Transverse colon (tissue), 4 donors: ENCODE data around the gene INTS14. TPM values are rescaled to one million over a fixed set of nuclear protein-coding genes. Genes with fewer than 3 reads are reported as not detected.

Experiments
- DNase-seq: peaks from one replicate; pipeline ENCODE4 v3.0.0-alpha.2; 2019
- H3K27ac ChIP-seq, 4 donors: fragments of 200-600 bp; sonication (generic); 2 replicates each; pipeline ENCODE4 v1.5.1; 2016 to 2018; ENCODE audit warnings: inconsistent platforms in 4 of 4
- H3K27me3 ChIP-seq: fragments of 200-600 bp; sonication (generic); 2 replicates; pipeline ENCODE4 v1.5.1; 2017; ENCODE audit warnings: inconsistent platforms
- H3K36me3 ChIP-seq, 4 donors: fragments of 200-600 bp; sonication (generic); 2 replicates each; pipeline ENCODE4 v1.5.1; 2017 to 2019; ENCODE audit warnings: inconsistent platforms in 4 of 4
- H3K4me1 ChIP-seq, 4 donors: fragments of 200-600 bp; sonication (generic); 2 replicates each; pipeline ENCODE4 v1.5.1; 2017 to 2020; ENCODE audit warnings: inconsistent platforms in 4 of 4
- H3K4me3 ChIP-seq, 4 donors: fragments of 200-600 bp; sonication (generic); 1 replicate in 1 of 4; 2 replicates in 3 of 4; pipeline versions ENCODE4 v1.5.1 to v1.6.1; 2017 to 2019; ENCODE audit warnings: inconsistent platforms in 4 of 4
- H3K9me3 ChIP-seq, 2 donors: fragments of 200-600 bp; sonication (generic); 2 replicates each; pipeline ENCODE4 v1.5.1; 2017 to 2019; ENCODE audit warnings: inconsistent platforms in 2 of 2
- CTCF ChIP-seq, 5 experiments: fragments of 200-600 bp in 3 of 5; fragments of 450-650 bp in 2 of 5; sonication (generic) in 3 of 5; IDR thresholded peaks; 1 replicate in 2 of 5; 2 replicates in 3 of 5; pipeline ENCODE4 v1.5.1; 2016 to 2017; ENCODE audit warnings: antibody characterized with exemption in 5 of 5, inconsistent platforms in 3 of 5, mild to moderate bottlenecking in 2 of 5, moderate library complexity in 1 of 5
- EP300 ChIP-seq: sonication (generic); formaldehyde crosslinking; IDR thresholded peaks from one replicate; pipeline ENCODE4 v1.6.1; 2017; ENCODE audit warnings: antibody characterized with exemption, low read depth
- POLR2A ChIP-seq: fragments of 450-650 bp; IDR thresholded peaks from one replicate; pipeline ENCODE4 v1.6.1; 2016; ENCODE audit warnings: antibody characterized with exemption, mild to moderate bottlenecking, moderate library complexity
- POLR2AphosphoS5 ChIP-seq, 3 donors: sonication (generic); formaldehyde crosslinking; IDR thresholded peaks; one replicate each; pipeline ENCODE4 v1.6.1; 2016; ENCODE audit warnings: antibody characterized with exemption in 3 of 3
- WGBS, 2 donors: methylation state at CpG; one replicate each; pipeline ENCODE4 v1.1.5; 2018; ENCODE audit warnings: low coverage in 1 of 2; 5-methylcytosine and 5-hydroxymethylcytosine counted together
- in situ Hi-C, 4 donors: fragments of 200-750 bp; cut with MboI; loops; one replicate each; pipeline versions ENCODE4 v1.15.0 to v1.15.1; 2017; ENCODE audit warnings: low sequenced_read_pairs in 3 of 4, low pct_ligation_motif_present in 1 of 4, low pct_unique_long_range_greater_than_20kb in 1 of 4
- intact Hi-C: fragments of 100-400 bp; cut with DNase I; formaldehyde crosslinking; loops from one replicate; pipeline ENCODE4 v1.15.1; 2023; ENCODE audit warnings: low total_unique reads
- total RNA-seq, 4 donors: library from RNA; depleted of rRNA; stranded (reverse); fragments of >200 nt; gene quantifications; one replicate each; pipeline ENCODE4 v1.1.0, GENCODE V29; 2016

INTS14 gene
- 100 to 1,000 TPM in 1 of 4 donors, 10 to 100 TPM in 3; 12.3 to 272 (median 37.2) TPM for total RNA-seq

DNA sequence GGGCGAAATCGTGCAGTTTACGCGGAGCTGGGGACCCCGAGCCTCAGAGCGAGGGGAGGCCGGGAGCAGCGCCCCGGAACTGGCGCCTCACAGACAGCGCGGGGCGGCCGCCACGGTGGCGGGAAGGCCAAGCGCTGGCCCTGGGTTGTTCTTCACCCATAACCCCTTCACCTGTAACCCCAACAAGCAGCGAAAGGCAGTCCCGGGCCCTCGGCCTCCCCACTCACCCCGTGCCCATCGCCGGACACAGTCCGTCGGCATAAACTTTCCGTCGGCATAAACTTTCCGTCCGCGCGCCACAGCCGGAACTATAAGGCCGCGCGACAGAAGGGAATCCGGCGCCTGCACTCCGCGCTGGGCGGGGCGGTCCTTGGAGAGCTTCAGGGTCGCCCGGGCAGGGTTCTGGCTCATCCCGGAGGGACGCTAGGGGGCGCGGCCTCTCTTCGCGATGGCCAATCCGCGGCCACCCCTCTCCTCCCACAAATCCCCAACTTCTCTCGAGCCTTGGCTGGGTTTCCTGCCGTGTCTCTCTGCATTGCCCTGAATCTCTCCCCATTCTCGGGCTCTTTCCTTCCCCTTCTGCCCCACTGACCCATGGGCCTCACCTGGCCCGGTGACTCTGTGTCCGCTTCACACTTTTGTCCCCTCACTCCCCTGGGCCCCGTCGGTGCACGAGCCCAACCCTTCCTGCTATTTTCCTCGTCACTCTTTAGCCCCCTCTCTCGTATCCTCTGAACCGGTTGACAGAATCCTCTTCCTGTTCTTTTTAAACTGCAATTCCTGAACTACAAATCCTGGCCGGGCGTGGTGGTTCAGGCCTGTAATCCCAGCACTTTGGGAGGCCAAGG lies at the start of gene INTS14:
Gene INTS14 (minus strand): TSS at position 261 of the 848 bp plus-strand sequence. CDS start 3,751 bp downstream, outside the sequence.
- intact Hi-C loops, result no loop called here
- TF ChIP-seq CTCF (IDR thresholded peaks at IDR 0.05) (peak; percentile 44 to 74 (median 54)), POLR2AphosphoS5 (IDR thresholded peaks at IDR 0.05) (peak; percentile 73 to 87 (median 87)), POLR2A (peak; percentile 90), EP300 (no peak)
- in situ Hi-C loops, result no loop called here
- H3K27me3 ChIP-seq, result no peaks in the 10 kb centered on the region
- H3K4me3 ChIP-seq, result peak within 1 kb of the TSS; percentile 57 to 87 (median 81)
- WGBS, 2 donors, result 1% methylated on average over 13 to 55 of the region's 64 CpGs
- H3K36me3 ChIP-seq, result no peaks in the 10 kb centered on the region
- peaks cover 14 to 26% (median 19%) of the 10 kb centered on the region in 4 donors for H3K4me1 ChIP-seq
- H3K9me3 ChIP-seq, result no peaks in the 10 kb centered on the region
- H3K27ac ChIP-seq, result peak within 1 kb of the TSS; percentile 92 to 95 (median 94)
- DNase-seq, result peak; percentile 98

DNA sequence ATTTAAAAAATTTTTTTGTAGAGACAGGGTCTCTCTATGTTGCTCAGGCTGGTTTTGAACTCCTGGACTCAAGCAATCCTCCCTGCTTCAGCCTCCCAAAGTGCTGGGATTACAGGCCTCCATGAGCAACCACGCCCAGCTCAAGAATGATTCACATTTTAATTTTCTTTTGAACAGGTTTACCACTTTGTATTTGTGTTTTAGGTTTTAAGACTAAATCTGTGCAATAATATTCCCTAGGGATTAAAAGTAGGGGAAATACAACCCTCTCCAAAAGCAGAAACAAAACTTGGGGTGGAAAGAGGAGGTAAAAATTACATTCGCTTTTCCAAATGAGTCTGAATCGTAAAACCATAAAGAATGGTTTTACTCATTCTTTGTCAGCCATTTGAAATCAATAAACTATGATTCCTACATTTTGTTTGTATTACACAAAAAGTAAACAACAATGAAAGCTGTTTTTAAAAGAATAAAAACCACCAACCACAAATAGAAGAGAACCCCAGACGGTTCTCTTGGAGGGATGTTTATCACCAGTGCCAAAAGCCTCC lies 48.6 kb upstream of the INTS14 start:
- no peaks in the 10 kb centered on the region for H3K9me3 ChIP-seq
- H3K27me3 ChIP-seq, result no peaks in the 10 kb centered on the region
- intact Hi-C loops, result no loop called here
- H3K36me3 ChIP-seq, result peaks cover 0 to 53% (median 2%) of the 10 kb centered on the region in 4 donors
- H3K4me1 ChIP-seq, result no peaks in the 10 kb centered on the region
- DNase-seq, result no peak
- 53 to 62% methylated on average over 4 of the region's 4 CpGs for whole genome bisulfite sequencing, 2 donors
- TF ChIP-seq EP300 (no peak), POLR2AphosphoS5 (IDR thresholded peaks at IDR 0.05) (no peak), POLR2A (no peak), CTCF (IDR thresholded peaks at IDR 0.05) (no peak)
- H3K27ac ChIP-seq, result no peak overlapping the region
- in situ Hi-C loops, result no loop called here
- no peak overlapping the region for H3K4me3 ChIP-seq

DNA sequence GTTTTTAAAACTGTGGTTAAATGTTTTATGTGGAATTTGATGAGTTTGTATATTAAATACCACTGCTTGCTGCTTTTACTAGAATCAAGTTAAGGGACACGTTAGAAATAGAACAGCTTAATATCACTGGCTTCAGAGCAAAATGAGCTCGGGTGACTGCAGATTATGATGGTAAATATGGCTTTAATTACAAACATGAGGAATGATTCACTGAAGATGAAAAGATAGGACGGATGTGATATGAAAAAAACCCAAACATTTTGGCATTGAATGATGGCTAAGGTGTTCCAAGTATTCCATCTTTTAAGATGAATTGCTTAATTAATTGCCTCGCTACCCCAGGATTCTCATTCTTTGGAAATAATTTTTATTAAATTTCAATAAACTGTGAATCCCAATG lies 44.5 kb upstream of the INTS14 start:
- in situ Hi-C loops (no loop called here), intact Hi-C loops (no loop called here)
- no peaks in the 10 kb centered on the region for H3K4me1 ChIP-seq
- H3K36me3 ChIP-seq, result peaks cover 0 to 29% (median 1%) of the 10 kb centered on the region in 4 donors
- H3K27ac ChIP-seq, result no peak overlapping the region
- no peaks in the 10 kb centered on the region for H3K9me3 ChIP-seq
- TF ChIP-seq EP300 (no peak), POLR2AphosphoS5 (IDR thresholded peaks at IDR 0.05) (no peak), CTCF (IDR thresholded peaks at IDR 0.05) (no peak), POLR2A (no peak)
- 87 to 89% methylated on average over 4 of the region's 4 CpGs for WGBS, 2 donors
- H3K4me3 ChIP-seq, result no peak overlapping the region
- DNase-seq, result no peak
- H3K27me3 ChIP-seq, result no peaks in the 10 kb centered on the region

- no peak overlapping the region for H3K27ac ChIP-seq
- no peaks in the 10 kb centered on the region for H3K9me3 ChIP-seq
- peaks cover 0 to 25% (median 1%) of the 10 kb centered on the region in 4 donors for H3K36me3 ChIP-seq
- DNase-seq, result no peak
- no peak overlapping the region for H3K4me3 ChIP-seq
- in situ Hi-C loops (no loop called here), intact Hi-C loops (no loop called here)
- H3K27me3 ChIP-seq, result no peaks in the 10 kb centered on the region
- no peaks in the 10 kb centered on the region for H3K4me1 ChIP-seq
- TF ChIP-seq EP300, result no peak
- WGBS, 2 donors, result 88 to 100% methylated on average over 1 of the region's 1 CpG
These were observed 44.1 kb upstream of the INTS14 start for GRCh38 chr15:65655026-65655425.
